GM12878 (cell line): ENCODE measurements around the gene NHS.

ENCODE experiments used
- CHD2 ChIP-seq: IDR thresholded peaks from 2 replicates; pipeline ENCODE4 v1.6.1; 2011; ENCODE audit warnings: low read depth, low read length, improper control_type of control experiment, borderline replicate concordance
- CTCF ChIP-seq, 3 experiments: IDR thresholded peaks in 2 of 3; conservative IDR thresholded peaks in 1 of 3; 2 replicates each; pipeline ENCODE4 v1.5.1; 2011; ENCODE audit warnings: low read depth in 3 of 3, low read length in 3 of 3, mild to moderate bottlenecking in 3 of 3, control low read depth in 2 of 3, moderate library complexity in 2 of 3, inconsistent platforms in 1 of 3, mixed read lengths in 1 of 3; ENCODE audit not compliant: control insufficient read depth in 2 of 3, insufficient read depth in 1 of 3; ENCODE audit errors: extremely low read depth in 1 of 3
- FOXM1 ChIP-seq: IDR thresholded peaks from 2 replicates; pipeline ENCODE4 v1.6.1; 2012; ENCODE audit warnings: low read depth, mild to moderate bottlenecking, inconsistent platforms, low read length, moderate library complexity
- GABPA ChIP-seq: IDR thresholded peaks from 2 replicates; pipeline ENCODE4 v1.6.1; 2014; ENCODE audit warnings: antibody characterized with exemption, low read depth, mild to moderate bottlenecking, inconsistent platforms
- JUNB ChIP-seq: IDR thresholded peaks from 2 replicates; pipeline ENCODE4 v1.6.1; 2016; ENCODE audit warnings: antibody characterized with exemption, mild to moderate bottlenecking
- MAX ChIP-seq: IDR thresholded peaks from 2 replicates; pipeline ENCODE4 v1.6.1; 2012; ENCODE audit warnings: low read depth, low read length, improper control_type of control experiment
- POLR2AphosphoS5 ChIP-seq: IDR thresholded peaks from 2 replicates; pipeline ENCODE4 v1.6.1; 2011; ENCODE audit warnings: mild to moderate bottlenecking, low read length, inconsistent platforms
- SRF ChIP-seq, 2 experiments: IDR thresholded peaks; 2 replicates each; pipeline ENCODE4 v1.6.1; 2011; ENCODE audit warnings: low read depth in 2 of 2, low read length in 2 of 2, mild to moderate bottlenecking in 1 of 2, moderate library complexity in 1 of 2
- YY1 ChIP-seq: IDR thresholded peaks from 2 replicates; pipeline ENCODE4 v1.6.1; 2011; ENCODE audit warnings: low read depth, mild to moderate bottlenecking, low read length
- TF ChIP-seq, protein P1 (sequence below): fragments of 450-650 bp; IDR thresholded peaks from 2 replicates; pipeline ENCODE4 v1.6.1; 2016; ENCODE audit warnings: mild to moderate bottlenecking, moderate library complexity, borderline replicate concordance
- TF ChIP-seq, protein P2 (sequence below): fragments of 450-650 bp; IDR thresholded peaks from 2 replicates; pipeline ENCODE4 v1.6.1; 2017; ENCODE audit warnings: antibody characterized with exemption, mild to moderate bottlenecking, moderate library complexity

DNA sequence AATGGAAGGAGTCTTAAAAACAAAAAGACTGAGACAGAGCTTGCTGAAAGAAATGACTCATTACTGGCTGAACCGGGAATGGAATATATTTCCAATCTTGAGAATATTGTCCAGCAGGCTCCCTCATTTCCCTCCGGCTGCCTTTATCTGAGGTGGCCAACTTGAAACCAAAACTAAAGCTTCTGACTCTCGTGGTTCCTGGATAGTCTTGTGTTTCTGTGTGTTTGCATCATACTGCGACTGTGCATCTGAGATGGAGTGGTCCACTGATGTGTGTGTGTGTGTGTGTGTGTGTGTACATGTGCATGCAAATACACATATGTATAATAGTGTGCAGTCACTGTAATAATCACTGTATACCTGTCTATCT lies 216.7 kb downstream of the NHS start:
- TF ChIP-seq JUNB (no peak), CTCF (IDR thresholded peaks at IDR 0.05 in 2 of 3, conservative IDR thresholded peaks at IDR 0.05 in 1 of 3; ENCODE audit: control insufficient read depth in 2 of 3, extremely low read depth in 1 of 3, insufficient read depth in 1 of 3, low read depth in 3 of 3, low read length in 3 of 3) (no peak), SRF (IDR thresholded peaks at IDR 0.05; ENCODE audit: low read depth in 2 of 2, low read length in 2 of 2) (no peak), FOXM1 (no peak), GABPA (no peak), MAX (no peak), POLR2AphosphoS5 (no peak), CHD2 (no peak), YY1 (no peak)
- TF ChIP-seq, protein P1, sequence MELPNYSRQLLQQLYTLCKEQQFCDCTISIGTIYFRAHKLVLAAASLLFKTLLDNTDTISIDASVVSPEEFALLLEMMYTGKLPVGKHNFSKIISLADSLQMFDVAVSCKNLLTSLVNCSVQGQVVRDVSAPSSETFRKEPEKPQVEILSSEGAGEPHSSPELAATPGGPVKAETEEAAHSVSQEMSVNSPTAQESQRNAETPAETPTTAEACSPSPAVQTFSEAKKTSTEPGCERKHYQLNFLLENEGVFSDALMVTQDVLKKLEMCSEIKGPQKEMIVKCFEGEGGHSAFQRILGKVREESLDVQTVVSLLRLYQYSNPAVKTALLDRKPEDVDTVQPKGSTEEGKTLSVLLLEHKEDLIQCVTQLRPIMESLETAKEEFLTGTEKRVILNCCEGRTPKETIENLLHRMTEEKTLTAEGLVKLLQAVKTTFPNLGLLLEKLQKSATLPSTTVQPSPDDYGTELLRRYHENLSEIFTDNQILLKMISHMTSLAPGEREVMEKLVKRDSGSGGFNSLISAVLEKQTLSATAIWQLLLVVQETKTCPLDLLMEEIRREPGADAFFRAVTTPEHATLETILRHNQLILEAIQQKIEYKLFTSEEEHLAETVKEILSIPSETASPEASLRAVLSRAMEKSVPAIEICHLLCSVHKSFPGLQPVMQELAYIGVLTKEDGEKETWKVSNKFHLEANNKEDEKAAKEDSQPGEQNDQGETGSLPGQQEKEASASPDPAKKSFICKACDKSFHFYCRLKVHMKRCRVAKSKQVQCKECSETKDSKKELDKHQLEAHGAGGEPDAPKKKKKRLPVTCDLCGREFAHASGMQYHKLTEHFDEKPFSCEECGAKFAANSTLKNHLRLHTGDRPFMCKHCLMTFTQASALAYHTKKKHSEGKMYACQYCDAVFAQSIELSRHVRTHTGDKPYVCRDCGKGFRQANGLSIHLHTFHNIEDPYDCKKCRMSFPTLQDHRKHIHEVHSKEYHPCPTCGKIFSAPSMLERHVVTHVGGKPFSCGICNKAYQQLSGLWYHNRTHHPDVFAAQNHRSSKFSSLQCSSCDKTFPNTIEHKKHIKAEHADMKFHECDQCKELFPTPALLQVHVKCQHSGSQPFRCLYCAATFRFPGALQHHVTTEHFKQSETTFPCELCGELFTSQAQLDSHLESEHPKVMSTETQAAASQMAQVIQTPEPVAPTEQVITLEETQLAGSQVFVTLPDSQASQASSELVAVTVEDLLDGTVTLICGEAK: no peak
- TF ChIP-seq, protein P2, sequence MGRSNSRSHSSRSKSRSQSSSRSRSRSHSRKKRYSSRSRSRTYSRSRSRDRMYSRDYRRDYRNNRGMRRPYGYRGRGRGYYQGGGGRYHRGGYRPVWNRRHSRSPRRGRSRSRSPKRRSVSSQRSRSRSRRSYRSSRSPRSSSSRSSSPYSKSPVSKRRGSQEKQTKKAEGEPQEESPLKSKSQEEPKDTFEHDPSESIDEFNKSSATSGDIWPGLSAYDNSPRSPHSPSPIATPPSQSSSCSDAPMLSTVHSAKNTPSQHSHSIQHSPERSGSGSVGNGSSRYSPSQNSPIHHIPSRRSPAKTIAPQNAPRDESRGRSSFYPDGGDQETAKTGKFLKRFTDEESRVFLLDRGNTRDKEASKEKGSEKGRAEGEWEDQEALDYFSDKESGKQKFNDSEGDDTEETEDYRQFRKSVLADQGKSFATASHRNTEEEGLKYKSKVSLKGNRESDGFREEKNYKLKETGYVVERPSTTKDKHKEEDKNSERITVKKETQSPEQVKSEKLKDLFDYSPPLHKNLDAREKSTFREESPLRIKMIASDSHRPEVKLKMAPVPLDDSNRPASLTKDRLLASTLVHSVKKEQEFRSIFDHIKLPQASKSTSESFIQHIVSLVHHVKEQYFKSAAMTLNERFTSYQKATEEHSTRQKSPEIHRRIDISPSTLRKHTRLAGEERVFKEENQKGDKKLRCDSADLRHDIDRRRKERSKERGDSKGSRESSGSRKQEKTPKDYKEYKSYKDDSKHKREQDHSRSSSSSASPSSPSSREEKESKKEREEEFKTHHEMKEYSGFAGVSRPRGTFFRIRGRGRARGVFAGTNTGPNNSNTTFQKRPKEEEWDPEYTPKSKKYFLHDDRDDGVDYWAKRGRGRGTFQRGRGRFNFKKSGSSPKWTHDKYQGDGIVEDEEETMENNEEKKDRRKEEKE: no peak
